Stomach (tissue), 9 donors: Measurements from ENCODE around the gene SLC24A4. TPM values are rescaled to one million over a fixed set of nuclear protein-coding genes. Genes with fewer than 3 reads are reported as not detected.

Experiments used
- DNase-seq, 2 donors: peaks; one replicate each; pipeline versions ENCODE4 v3.0.0 to v3.0.0-alpha.2; 2013 to 2019
- H3K27ac ChIP-seq, 5 donors: fragments of 200-600 bp in 4 of 5; sonication (generic) in 4 of 5; one replicate each; pipeline ENCODE4 v1.5.1; 2013 to 2019; ENCODE audit warnings: mild to moderate bottlenecking in 1 of 5, moderate library complexity in 1 of 5
- H3K27me3 ChIP-seq, 3 donors: fragments of 200-600 bp; sonication (generic); one replicate each; pipeline ENCODE4 v1.5.1; 2017 to 2019; ENCODE audit warnings: mixed run types in 1 of 3
- H3K36me3 ChIP-seq, 4 donors: fragments of 200-600 bp; sonication (generic); 1 replicate in 3 of 4; 2 replicates in 1 of 4; pipeline ENCODE4 v1.5.1; 2016 to 2019
- H3K4me1 ChIP-seq, 4 donors: fragments of 200-600 bp; sonication (generic); one replicate each; pipeline ENCODE4 v1.5.1; 2016 to 2019
- H3K4me3 ChIP-seq, 4 donors: fragments of 200-600 bp; sonication (generic) in 3 of 4; one replicate each; pipeline ENCODE4 v1.5.1; 2016 to 2019; ENCODE audit warnings: mild to moderate bottlenecking in 1 of 4
- H3K9me3 ChIP-seq, 4 donors: fragments of 200-600 bp; sonication (generic); one replicate each; pipeline ENCODE4 v1.5.1; 2016 to 2019
- EP300 ChIP-seq: sonication (generic); formaldehyde crosslinking; IDR thresholded peaks from one replicate; pipeline ENCODE4 v1.6.1; 2017; ENCODE audit warnings: antibody characterized with exemption
- POLR2A ChIP-seq, 4 donors: fragments of 450-650 bp; IDR thresholded peaks; one replicate each; pipeline ENCODE4 v1.6.1; 2016; ENCODE audit warnings: antibody characterized with exemption in 4 of 4, control low read depth in 2 of 4, mild to moderate bottlenecking in 1 of 4, moderate library complexity in 1 of 4
- POLR2AphosphoS5 ChIP-seq, 3 donors: sonication (generic); formaldehyde crosslinking; IDR thresholded peaks; one replicate each; pipeline ENCODE4 v1.6.1; 2016; ENCODE audit warnings: antibody characterized with exemption in 3 of 3
- WGBS, 5 donors: extraction: QIAGEN DNeasy Blood & Tissue Kit in 3 of 5; methylation state at CpG; one replicate each; pipeline versions ENCODE4 v1.1.5 to v1.1.7; 2013 to 2018; 5-methylcytosine and 5-hydroxymethylcytosine counted together
- intact Hi-C: fragments of 100-400 bp; cut with DNase I; formaldehyde crosslinking; loops from one replicate; pipeline ENCODE4 v1.15.1; 2023; ENCODE audit warnings: low total_unique reads
- polyA plus RNA-seq, 3 donors: library from polyadenylated mRNA; stranded (reverse); fragments of 200-250 nt; gene quantifications; one replicate each; pipeline ENCODE4 v1.2.3, GENCODE V29; 2013
- total RNA-seq, 5 donors: library from RNA; depleted of rRNA; stranded (reverse); fragments of >200 nt; gene quantifications; one replicate each; pipeline versions ENCODE4 v1.1.0 to v1.2.3, GENCODE V29; 2014 to 2016
- TF ChIP-seq, protein P1 (sequence below), 7 experiments: fragments of 450-650 bp in 4 of 7; fragments of 200-600 bp in 3 of 7; sonication (generic) in 3 of 7; IDR thresholded peaks; one replicate each; pipeline ENCODE4 v1.5.1; 2016 to 2019; ENCODE audit warnings: antibody characterized with exemption in 7 of 7, control low read depth in 2 of 7, mild to moderate bottlenecking in 1 of 7
- donor health status: healthy with polysubstance abuse.
- donor health status: Bipolar disorder and iron deficiency.
- donor health status: healthy.

Gene SLC24A4
- total and polyA plus RNA-seq, 8 donors: 0.08 to 0.92 (median 0.38) TPM; not detected in 4

DNA sequence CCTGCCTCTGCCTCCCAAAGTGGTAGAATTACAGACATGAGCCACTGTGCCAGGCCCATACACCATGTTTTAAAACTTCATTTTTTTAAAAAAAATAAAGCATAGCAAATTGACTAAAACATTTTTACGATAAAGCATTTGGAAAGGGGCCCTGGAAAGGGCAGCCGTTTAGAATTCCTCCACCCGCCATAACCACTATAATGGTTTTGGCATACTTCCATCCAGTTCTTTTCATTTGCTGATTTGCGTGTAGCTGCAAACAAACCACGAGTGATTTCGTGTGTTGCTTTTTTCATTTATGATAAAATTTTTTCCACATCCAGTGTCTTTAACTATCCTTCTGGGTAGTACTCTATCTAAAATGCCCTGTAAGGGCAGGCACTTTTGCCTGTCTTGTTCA lies 98.8 kb downstream of the SLC24A4 start:
- Histone ChIP-seq H3K4me3 (no peak overlapping the region), H3K27ac (no peak overlapping the region), H3K9me3 (peaks cover 0 to 6% (median 0%) of the 10 kb centered on the region in 4 donors), H3K4me1 (peaks cover 0 to 6% (median 0%) of the 10 kb centered on the region in 4 donors), H3K36me3 (no peaks in the 10 kb centered on the region), H3K27me3 (no peaks in the 10 kb centered on the region)
- WGBS, 5 donors: 15 to 25% (median 18%) methylated on average over 6 of the region's 6 CpGs
- no peak for DNase-seq
- TF ChIP-seq, protein P1, sequence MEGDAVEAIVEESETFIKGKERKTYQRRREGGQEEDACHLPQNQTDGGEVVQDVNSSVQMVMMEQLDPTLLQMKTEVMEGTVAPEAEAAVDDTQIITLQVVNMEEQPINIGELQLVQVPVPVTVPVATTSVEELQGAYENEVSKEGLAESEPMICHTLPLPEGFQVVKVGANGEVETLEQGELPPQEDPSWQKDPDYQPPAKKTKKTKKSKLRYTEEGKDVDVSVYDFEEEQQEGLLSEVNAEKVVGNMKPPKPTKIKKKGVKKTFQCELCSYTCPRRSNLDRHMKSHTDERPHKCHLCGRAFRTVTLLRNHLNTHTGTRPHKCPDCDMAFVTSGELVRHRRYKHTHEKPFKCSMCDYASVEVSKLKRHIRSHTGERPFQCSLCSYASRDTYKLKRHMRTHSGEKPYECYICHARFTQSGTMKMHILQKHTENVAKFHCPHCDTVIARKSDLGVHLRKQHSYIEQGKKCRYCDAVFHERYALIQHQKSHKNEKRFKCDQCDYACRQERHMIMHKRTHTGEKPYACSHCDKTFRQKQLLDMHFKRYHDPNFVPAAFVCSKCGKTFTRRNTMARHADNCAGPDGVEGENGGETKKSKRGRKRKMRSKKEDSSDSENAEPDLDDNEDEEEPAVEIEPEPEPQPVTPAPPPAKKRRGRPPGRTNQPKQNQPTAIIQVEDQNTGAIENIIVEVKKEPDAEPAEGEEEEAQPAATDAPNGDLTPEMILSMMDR (IDR thresholded peaks at IDR 0.05): no peak
- TF ChIP-seq POLR2AphosphoS5 (IDR thresholded peaks at IDR 0.05) (no peak), POLR2A (IDR thresholded peaks at IDR 0.05) (no peak), EP300 (no peak)
- intact Hi-C loops: no loop called here

DNA sequence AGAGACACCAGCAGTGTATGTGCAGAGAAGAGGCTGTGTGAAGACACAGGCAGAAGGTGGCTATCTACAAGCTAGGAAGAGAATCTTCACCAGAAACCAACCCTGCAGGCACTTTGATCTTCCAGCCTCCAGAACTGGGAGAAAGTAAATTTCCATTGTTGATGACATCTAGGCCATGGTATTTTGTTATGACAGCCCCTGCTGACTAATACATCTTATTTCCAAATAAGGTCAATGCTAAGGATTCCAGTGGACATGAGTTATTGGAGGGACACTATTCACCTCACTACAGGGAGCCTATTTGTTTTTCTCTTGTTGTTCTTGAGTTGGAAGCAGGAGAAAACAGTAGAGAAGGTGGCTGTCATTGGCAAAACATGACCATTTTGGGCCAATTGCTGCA lies 102.1 kb downstream of the SLC24A4 start:
- H3K36me3 ChIP-seq: no peaks in the 10 kb centered on the region
- no peak for TF ChIP-seq POLR2AphosphoS5 (IDR thresholded peaks at IDR 0.05)
- no peak for TF ChIP-seq POLR2A (IDR thresholded peaks at IDR 0.05)
- TF ChIP-seq, protein P1 (IDR thresholded peaks at IDR 0.05): no peak
- TF ChIP-seq EP300: no peak
- peaks cover 0 to 12% (median 0%) of the 10 kb centered on the region in 4 donors for H3K4me1 ChIP-seq
- H3K9me3 ChIP-seq: no peaks in the 10 kb centered on the region
- DNase-seq: no peak
- H3K27me3 ChIP-seq: no peaks in the 10 kb centered on the region
- no peak overlapping the region for H3K27ac ChIP-seq
- intact Hi-C loops: no loop called here
- H3K4me3 ChIP-seq: no peak overlapping the region

DNA sequence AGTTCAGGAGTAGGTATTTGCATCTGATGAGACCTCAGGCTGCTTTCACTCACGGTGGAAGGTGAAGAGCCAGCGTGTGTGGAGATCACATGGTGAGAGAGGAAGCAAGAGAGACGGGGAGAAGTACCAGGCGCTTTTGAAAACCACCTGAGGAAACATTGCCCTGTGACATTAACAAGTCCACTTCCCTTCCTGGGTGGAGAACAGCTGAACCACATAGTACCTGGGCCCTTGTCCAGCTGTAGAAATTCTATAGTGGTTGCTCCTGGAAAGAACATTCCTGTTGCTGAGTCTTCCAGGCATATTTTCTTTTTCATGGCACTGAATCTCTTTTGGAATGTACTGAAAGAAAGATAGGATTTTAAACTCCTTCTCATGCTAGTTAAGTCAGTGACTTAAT lies 103.3 kb downstream of the SLC24A4 start:
- H3K27ac ChIP-seq: no peak overlapping the region
- DNase-seq: peak in 1 of 2 donors; percentile 40
- WGBS, 5 donors: 25 to 52% (median 51%) methylated on average over 4 of the region's 4 CpGs
- no peak for TF ChIP-seq POLR2AphosphoS5 (IDR thresholded peaks at IDR 0.05)
- TF ChIP-seq POLR2A (IDR thresholded peaks at IDR 0.05): no peak
- TF ChIP-seq, protein P1 (IDR thresholded peaks at IDR 0.05): no peak
- TF ChIP-seq EP300: no peak
- H3K9me3 ChIP-seq: no peaks in the 10 kb centered on the region
- peaks cover 0 to 12% (median 0%) of the 10 kb centered on the region in 4 donors for H3K4me1 ChIP-seq
- no peak overlapping the region for H3K4me3 ChIP-seq
- H3K36me3 ChIP-seq: no peaks in the 10 kb centered on the region
- intact Hi-C loops: no loop called here
- no peaks in the 10 kb centered on the region for H3K27me3 ChIP-seq

DNA sequence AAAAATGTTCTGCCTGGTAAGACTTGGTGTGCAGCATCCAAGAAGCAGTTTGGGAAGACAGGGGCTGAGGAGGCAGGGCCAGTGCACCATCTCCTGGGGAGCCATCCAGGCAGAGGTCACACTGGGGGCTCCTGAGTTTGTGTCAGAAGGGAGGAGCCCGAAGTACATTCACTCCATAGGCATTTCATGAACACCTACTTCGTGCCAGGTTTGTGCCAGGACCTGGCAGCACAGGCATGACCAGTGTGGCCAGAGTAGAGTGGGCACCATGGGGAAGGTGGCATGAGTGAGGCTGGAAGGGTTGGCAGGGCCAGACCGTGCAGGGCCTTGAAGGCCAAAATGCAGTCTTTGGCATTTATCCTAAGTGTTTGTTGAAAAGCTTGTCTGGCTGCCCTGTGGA lies 104.1 kb downstream of the SLC24A4 start:
- no peaks in the 10 kb centered on the region for H3K36me3 ChIP-seq
- no peaks in the 10 kb centered on the region for H3K27me3 ChIP-seq
- no peaks in the 10 kb centered on the region for H3K9me3 ChIP-seq
- TF ChIP-seq POLR2A (IDR thresholded peaks at IDR 0.05) (no peak), EP300 (no peak), POLR2AphosphoS5 (IDR thresholded peaks at IDR 0.05) (no peak)
- TF ChIP-seq, protein P1 (IDR thresholded peaks at IDR 0.05): no peak
- DNase-seq: no peak
- 69 to 86% (median 78%) methylated on average over 3 of the region's 3 CpGs for WGBS, 5 donors
- H3K4me1 ChIP-seq: peaks cover 0 to 12% (median 0%) of the 10 kb centered on the region in 4 donors
- intact Hi-C loops: no loop called here
- H3K4me3 ChIP-seq: no peak overlapping the region
- no peak overlapping the region for H3K27ac ChIP-seq
